NT2/D1 (cell line): ENCODE measurements around the gene AHNAK.
"Not testable (repeated sequence)": the region's sequence is repeated elsewhere in the genome, so short reads cannot be mapped to it uniquely, and the experiment has no call there.

ENCODE experiments used
- YY1 ChIP-seq: IDR thresholded peaks from 2 replicates; pipeline ENCODE4 v1.6.1; 2011; ENCODE audit not compliant: insufficient read length, insufficient read depth
- ZNF274 ChIP-seq: IDR thresholded peaks from 2 replicates; pipeline ENCODE4 v1.6.1; 2011; ENCODE audit warnings: mild to moderate bottlenecking, low read depth, low read length

GRCh38 chr11:62581735-62582134 is 35.1 kb upstream of the AHNAK start:
- not testable (repeated sequence) for TF ChIP-seq ZNF274, YY1
